Measurements from ENCODE around the gene MAP1LC3C.

The MAP1LC3C gene

DNA sequence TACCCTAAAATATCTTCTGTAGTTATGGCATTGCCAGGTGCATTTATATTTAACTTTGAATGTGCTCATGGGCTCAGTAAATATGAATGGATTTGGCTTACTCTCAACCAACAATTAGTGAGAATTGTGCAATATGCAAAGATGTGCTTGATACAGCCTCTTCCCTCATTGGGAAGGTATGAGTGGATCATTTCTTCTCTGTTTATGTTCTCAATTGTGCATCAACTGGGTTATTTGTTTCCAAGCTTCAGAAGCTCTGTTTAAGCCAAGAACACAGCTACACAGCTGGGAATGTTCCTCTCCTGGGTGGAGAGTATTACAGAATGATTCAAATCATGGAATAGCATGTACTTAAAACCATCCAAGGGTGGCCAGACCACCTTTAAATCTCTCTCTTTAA, 17.6 kb upstream of the MAP1LC3C start:
- H3K9ac ChIP-seq (ENCODE audit: low read length) = no peak overlapping the region
- H3K9me3 ChIP-seq (replicated peaks; ENCODE audit: insufficient read depth, low read length) = no peaks in the 10 kb centered on the region
- H3K79me2 ChIP-seq (ENCODE audit: low read length) = no peaks in the 10 kb centered on the region
- H3K4me2 ChIP-seq (ENCODE audit: low read depth, low read length) = no peak overlapping the region
- no peaks in the 10 kb centered on the region for H4K20me1 ChIP-seq (ENCODE audit: insufficient read depth, low read length)
- no peaks in the 10 kb centered on the region for H3K4me1 ChIP-seq (ENCODE audit: low read length)
- no peak for DNase-seq
- H3K9me2 ChIP-seq (replicated peaks; ENCODE audit: insufficient read depth, low read length) = no peaks in the 10 kb centered on the region
- TF ChIP-seq, protein P1, sequence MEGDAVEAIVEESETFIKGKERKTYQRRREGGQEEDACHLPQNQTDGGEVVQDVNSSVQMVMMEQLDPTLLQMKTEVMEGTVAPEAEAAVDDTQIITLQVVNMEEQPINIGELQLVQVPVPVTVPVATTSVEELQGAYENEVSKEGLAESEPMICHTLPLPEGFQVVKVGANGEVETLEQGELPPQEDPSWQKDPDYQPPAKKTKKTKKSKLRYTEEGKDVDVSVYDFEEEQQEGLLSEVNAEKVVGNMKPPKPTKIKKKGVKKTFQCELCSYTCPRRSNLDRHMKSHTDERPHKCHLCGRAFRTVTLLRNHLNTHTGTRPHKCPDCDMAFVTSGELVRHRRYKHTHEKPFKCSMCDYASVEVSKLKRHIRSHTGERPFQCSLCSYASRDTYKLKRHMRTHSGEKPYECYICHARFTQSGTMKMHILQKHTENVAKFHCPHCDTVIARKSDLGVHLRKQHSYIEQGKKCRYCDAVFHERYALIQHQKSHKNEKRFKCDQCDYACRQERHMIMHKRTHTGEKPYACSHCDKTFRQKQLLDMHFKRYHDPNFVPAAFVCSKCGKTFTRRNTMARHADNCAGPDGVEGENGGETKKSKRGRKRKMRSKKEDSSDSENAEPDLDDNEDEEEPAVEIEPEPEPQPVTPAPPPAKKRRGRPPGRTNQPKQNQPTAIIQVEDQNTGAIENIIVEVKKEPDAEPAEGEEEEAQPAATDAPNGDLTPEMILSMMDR (IDR thresholded peaks at IDR 0.05; ENCODE audit: low read length) = no peak
- TF ChIP-seq EZH2 (optimal IDR thresholded peaks at IDR 0.05; ENCODE audit: low read depth, low read length) (no peak), EZH2phosphoT487 (IDR thresholded peaks at IDR 0.05; ENCODE audit: low read length) (no peak)
- no peaks in the 10 kb centered on the region for H3K36me3 ChIP-seq (replicated peaks; ENCODE audit: insufficient read depth, low read length)
- no peaks in the 10 kb centered on the region for H3K27me3 ChIP-seq (replicated peaks; ENCODE audit: insufficient read depth, low read length)
- H3K4me3 ChIP-seq (ENCODE audit: low read length) = no peak overlapping the region
- no peak overlapping the region for H3K27ac ChIP-seq (ENCODE audit: low read length)
- H2AFZ ChIP-seq (ENCODE audit: low read length) = no peak overlapping the region
- no peaks in the 10 kb centered on the region for H3F3A ChIP-seq (ENCODE audit: insufficient read depth, low read length)

DNA sequence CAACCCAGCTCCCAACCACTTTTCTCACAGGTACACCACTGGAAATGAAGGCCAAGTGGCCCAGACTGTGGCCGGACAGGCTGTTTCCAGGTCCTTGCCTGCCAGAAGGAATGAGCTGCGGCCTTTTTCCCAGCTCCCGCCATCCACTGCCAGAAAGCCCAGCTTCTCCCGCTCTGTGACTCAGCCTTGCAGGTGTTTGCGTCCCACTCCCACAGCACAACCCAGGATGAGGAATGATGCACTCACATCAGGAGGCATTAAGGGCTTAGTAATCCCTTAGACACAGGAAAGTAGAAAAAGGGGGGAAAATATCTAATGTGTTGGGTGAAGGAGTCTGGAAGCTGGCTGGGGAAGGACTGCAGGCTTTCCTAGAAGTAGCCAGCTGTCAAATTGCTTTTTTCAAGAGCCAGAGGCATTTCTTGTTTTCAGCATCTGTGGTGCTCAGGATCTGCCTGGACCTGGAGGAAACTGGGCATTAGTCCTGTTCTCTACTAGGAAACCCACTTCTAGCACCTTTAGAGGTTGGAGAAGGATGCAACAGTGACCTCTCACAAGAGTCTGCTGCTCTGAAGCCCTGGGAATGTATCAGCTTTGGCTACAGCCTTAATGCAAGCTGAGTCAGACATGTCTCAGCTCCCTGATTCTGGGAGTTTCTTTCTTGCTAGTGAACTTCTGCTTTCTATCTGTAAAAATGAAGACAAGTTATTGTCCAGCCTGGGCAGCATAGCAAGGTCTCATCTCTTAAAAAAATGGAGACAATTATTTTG, 13.2 kb upstream of the MAP1LC3C start:
- no peak for DNase-seq
- no peaks in the 10 kb centered on the region for H3K4me1 ChIP-seq (ENCODE audit: low read length)
- H3K79me2 ChIP-seq (ENCODE audit: low read length) = no peaks in the 10 kb centered on the region
- H3K27ac ChIP-seq (ENCODE audit: low read length) = no peak overlapping the region
- TF ChIP-seq, protein P1 (IDR thresholded peaks at IDR 0.05; ENCODE audit: low read length) = no peak
- TF ChIP-seq EZH2 (optimal IDR thresholded peaks at IDR 0.05; ENCODE audit: low read depth, low read length) (no peak), EZH2phosphoT487 (IDR thresholded peaks at IDR 0.05; ENCODE audit: low read length) (no peak)
- H4K20me1 ChIP-seq (ENCODE audit: insufficient read depth, low read length) = no peaks in the 10 kb centered on the region
- H3K9me3 ChIP-seq (replicated peaks; ENCODE audit: insufficient read depth, low read length) = no peaks in the 10 kb centered on the region
- no peak overlapping the region for H3K4me2 ChIP-seq (ENCODE audit: low read depth, low read length)
- H2AFZ ChIP-seq (ENCODE audit: low read length) = no peak overlapping the region
- no peak overlapping the region for H3K4me3 ChIP-seq (ENCODE audit: low read length)
- no peaks in the 10 kb centered on the region for H3K9me2 ChIP-seq (replicated peaks; ENCODE audit: insufficient read depth, low read length)
- no peaks in the 10 kb centered on the region for H3K27me3 ChIP-seq (replicated peaks; ENCODE audit: insufficient read depth, low read length)
- no peaks in the 10 kb centered on the region for H3F3A ChIP-seq (ENCODE audit: insufficient read depth, low read length)
- H3K36me3 ChIP-seq (replicated peaks; ENCODE audit: insufficient read depth, low read length) = no peaks in the 10 kb centered on the region
- H3K9ac ChIP-seq (ENCODE audit: low read length) = no peak overlapping the region

GRCh38 chr1:242008826-242009495, 10.1 kb upstream of the MAP1LC3C start:
- Histone ChIP-seq H3K4me2 (ENCODE audit: low read depth, low read length) (no peak overlapping the region), H4K20me1 (ENCODE audit: insufficient read depth, low read length) (no peaks in the 10 kb centered on the region)

More at GRCh38 chr1:242008826-242009495, 10.1 kb upstream of the MAP1LC3C start:
- Histone ChIP-seq H3K36me3 (replicated peaks; ENCODE audit: insufficient read depth, low read length) (no peaks in the 10 kb centered on the region), H3K27ac (ENCODE audit: low read length) (no peak overlapping the region), H3K9ac (ENCODE audit: low read length) (no peak overlapping the region), H3K27me3 (replicated peaks; ENCODE audit: insufficient read depth, low read length) (no peaks in the 10 kb centered on the region), H3K9me2 (replicated peaks; ENCODE audit: insufficient read depth, low read length) (no peaks in the 10 kb centered on the region), H3K4me3 (ENCODE audit: low read length) (no peak overlapping the region), H3K4me1 (ENCODE audit: low read length) (no peaks in the 10 kb centered on the region), H2AFZ (ENCODE audit: low read length) (no peak overlapping the region), H3K79me2 (ENCODE audit: low read length) (no peaks in the 10 kb centered on the region), H3F3A (ENCODE audit: insufficient read depth, low read length) (no peaks in the 10 kb centered on the region), H3K9me3 (replicated peaks; ENCODE audit: insufficient read depth, low read length) (no peaks in the 10 kb centered on the region)
- DNase-seq = no peak
- TF ChIP-seq, protein P1 (IDR thresholded peaks at IDR 0.05; ENCODE audit: low read length) = no peak
- no peak for TF ChIP-seq EZH2 (optimal IDR thresholded peaks at IDR 0.05; ENCODE audit: low read depth, low read length)
- no peak for TF ChIP-seq EZH2phosphoT487 (IDR thresholded peaks at IDR 0.05; ENCODE audit: low read length)

All from MM.1S (cell line).